ENCODE measurements around the gene EDARADD. TPM values are rescaled to one million over a fixed set of nuclear protein-coding genes. Genes with fewer than 3 reads are reported as not detected.

Gene EDARADD
- total RNA-seq, 1 experiment from 2014 or later = 0.30 TPM

- ChIA-PET POLR2A (no interaction called here), RAD21 (ENCODE audit: low non-redundant PET in 1 of 2, low total read pairs in 2 of 2, uncharacterized antibody in 2 of 2, unreplicated experiment in 2 of 2) (no interaction called here), CTCF (no interaction called here)
- Histone ChIP-seq H3K9ac (ENCODE audit: low read length) (no peak overlapping the region), H3K4me1 (ENCODE audit: control insufficient read depth in 1 of 2, insufficient read depth in 2 of 2, low read length in 2 of 2) (peaks cover 11 to 15% of the 10 kb centered on the region in 2 experiments), H3K36me3 (ENCODE audit: control insufficient read depth in 1 of 2, insufficient read depth in 2 of 2, low read length in 2 of 2) (no peaks in the 10 kb centered on the region), H3K79me2 (ENCODE audit: insufficient read depth, low read length) (no peaks in the 10 kb centered on the region), H2AFZ (ENCODE audit: low read depth, low read length, poor library complexity, severe bottlenecking) (no peak overlapping the region), H3K9me3 (ENCODE audit: control insufficient read depth in 1 of 2, insufficient read depth in 1 of 2, low read depth in 1 of 2, low read length in 2 of 2) (no peaks in the 10 kb centered on the region), H4K20me1 (ENCODE audit: insufficient read depth) (no peaks in the 10 kb centered on the region), H3K4me2 (ENCODE audit: low read length) (no peak overlapping the region), H3K27me3 (ENCODE audit: insufficient read depth, low read length) (no peaks in the 10 kb centered on the region), H3K4me3 (replicated peaks in 1 of 2; ENCODE audit: low read depth in 1 of 2, low read length in 2 of 2) (no peak overlapping the region), H3K9me2 (ENCODE audit: insufficient read depth) (no peaks in the 10 kb centered on the region), H3K27ac (ENCODE audit: low read depth, low read length) (no peak overlapping the region)
- DNase-seq (ENCODE audit: low read depth, low spot score) (no peak), ATAC-seq (no peak)
- TF ChIP-seq ZBTB33 (IDR thresholded peaks at IDR 0.05; ENCODE audit: extremely low read depth, insufficient replicate concordance, low read length) (no peak), SP1 (IDR thresholded peaks at IDR 0.05; ENCODE audit: low read depth) (no peak), YY1 (IDR thresholded peaks at IDR 0.05; ENCODE audit: extremely low read depth, insufficient replicate concordance, low read depth, low read length) (no peak), EZH2phosphoT487 (IDR thresholded peaks at IDR 0.05; ENCODE audit: borderline replicate concordance) (no peak), SRF (IDR thresholded peaks at IDR 0.05; ENCODE audit: low read depth) (no peak), EZH2 (IDR thresholded peaks at IDR 0.05) (no peak), POLR2A (IDR thresholded peaks at IDR 0.05; ENCODE audit: borderline replicate concordance, extremely low read depth, insufficient read depth, insufficient read length) (no peak), ZNF274 (IDR thresholded peaks at IDR 0.05; ENCODE audit: low read depth, low read length) (no peak)
- BruUV-seq (replicated peaks) = no TSS peak
- intact Hi-C loops (cut with micrococcal nuclease) = no loop called here
Observed at GRCh38 chr1:236532850-236533249, 138.8 kb downstream of the EDARADD start.

- CTCF ChIA-PET = no interaction called here
- no peak for DNase-seq (ENCODE audit: low read depth, low spot score)
Observed at GRCh38 chr1:236534151-236534651, 140.1 kb downstream of the EDARADD start.

More at GRCh38 chr1:236534151-236534651, 140.1 kb downstream of the EDARADD start:
- RAD21 ChIA-PET (ENCODE audit: low non-redundant PET in 1 of 2, low total read pairs in 2 of 2, uncharacterized antibody in 2 of 2, unreplicated experiment in 2 of 2) = interaction anchor here in 1 of 2 experiments (0.5 kb wide), 1 partner anchor 428 kb away, joined by 4 read pairs; no protein-coding TSS in a partner anchor
- no peak overlapping the region for H3K9ac ChIP-seq (ENCODE audit: low read length)
- no peaks in the 10 kb centered on the region for H4K20me1 ChIP-seq (ENCODE audit: insufficient read depth)
- H3K79me2 ChIP-seq (ENCODE audit: insufficient read depth, low read length) = no peaks in the 10 kb centered on the region
- no peak overlapping the region for H3K4me3 ChIP-seq (replicated peaks in 1 of 2; ENCODE audit: low read depth in 1 of 2, low read length in 2 of 2)
- H3K9me3 ChIP-seq (ENCODE audit: control insufficient read depth in 1 of 2, insufficient read depth in 1 of 2, low read depth in 1 of 2, low read length in 2 of 2) = no peaks in the 10 kb centered on the region
- POLR2A ChIA-PET = no interaction called here
- ATAC-seq = no peak
- no peaks in the 10 kb centered on the region for H3K9me2 ChIP-seq (ENCODE audit: insufficient read depth)
- no peak overlapping the region for H3K4me2 ChIP-seq (ENCODE audit: low read length)
- intact Hi-C loops (cut with micrococcal nuclease) = no loop called here
- no peak for TF ChIP-seq ATF3 (IDR thresholded peaks at IDR 0.05)
- no peak for TF ChIP-seq JUND (IDR thresholded peaks at IDR 0.05)
- TF ChIP-seq ZNF274 (IDR thresholded peaks at IDR 0.05; ENCODE audit: low read depth, low read length) = no peak
- no peak for TF ChIP-seq RAD21 (IDR thresholded peaks at IDR 0.05; ENCODE audit: low read depth)
- no peak for TF ChIP-seq REST (IDR thresholded peaks at IDR 0.05; ENCODE audit: low read depth)
- no peak overlapping the region for H2AFZ ChIP-seq (ENCODE audit: low read depth, low read length, poor library complexity, severe bottlenecking)
- no TSS peak for BruUV-seq (replicated peaks)
- H3K27me3 ChIP-seq (ENCODE audit: insufficient read depth, low read length) = no peaks in the 10 kb centered on the region
- no peak overlapping the region for H3K27ac ChIP-seq (ENCODE audit: low read depth, low read length)
- H3K36me3 ChIP-seq (ENCODE audit: control insufficient read depth in 1 of 2, insufficient read depth in 2 of 2, low read length in 2 of 2) = no peaks in the 10 kb centered on the region
- H3K4me1 ChIP-seq (ENCODE audit: control insufficient read depth in 1 of 2, insufficient read depth in 2 of 2, low read length in 2 of 2) = peaks cover 11 to 15% of the 10 kb centered on the region in 2 experiments

Measured in HCT116 (cell line).